Ishikawa (cell line): ENCODE measurements around the gene TSPAN15.

Source experiments
- CEBPB ChIP-seq: IDR thresholded peaks from 2 replicates; pipeline ENCODE4 v1.6.1; 2012
- CREB1 ChIP-seq: IDR thresholded peaks from 2 replicates; pipeline ENCODE4 v1.6.1; 2012; ENCODE audit warnings: low read depth
- EGR1 ChIP-seq: IDR thresholded peaks from 2 replicates; pipeline ENCODE4 v1.6.1; 2012
- EP300 ChIP-seq: IDR thresholded peaks from 2 replicates; pipeline ENCODE4 v1.6.1; 2012; ENCODE audit warnings: borderline replicate concordance
- FOXM1 ChIP-seq: IDR thresholded peaks from 2 replicates; pipeline ENCODE4 v1.6.1; 2012; ENCODE audit warnings: low read depth, borderline replicate concordance
- NFIC ChIP-seq: IDR thresholded peaks from 2 replicates; pipeline ENCODE4 v1.6.1; 2012
- RAD21 ChIP-seq: IDR thresholded peaks from 2 replicates; pipeline ENCODE4 v1.6.1; 2012; ENCODE audit warnings: low read depth
- TAF1 ChIP-seq: IDR thresholded peaks from 2 replicates; pipeline ENCODE4 v1.6.1; 2012; ENCODE audit warnings: low read depth, mild to moderate bottlenecking
- TCF12 ChIP-seq: IDR thresholded peaks from 2 replicates; pipeline ENCODE4 v1.6.1; 2012; ENCODE audit warnings: low read depth
- TEAD4 ChIP-seq: IDR thresholded peaks from 2 replicates; pipeline ENCODE4 v1.6.1; 2012
- YY1 ChIP-seq: IDR thresholded peaks from 2 replicates; pipeline ENCODE4 v1.6.1; 2012; ENCODE audit warnings: low read depth
- ZBTB7A ChIP-seq: IDR thresholded peaks from 2 replicates; pipeline ENCODE4 v1.6.1; 2012; ENCODE audit warnings: low read depth
- TF ChIP-seq, protein P1 (sequence below): IDR thresholded peaks from 2 replicates; pipeline ENCODE4 v1.6.1; 2012
- TF ChIP-seq, protein P2 (sequence below): IDR thresholded peaks from 2 replicates; pipeline ENCODE4 v1.6.1; 2012
- TF ChIP-seq, protein P3 (sequence below): IDR thresholded peaks from 2 replicates; pipeline ENCODE4 v1.6.1; 2012; ENCODE audit warnings: low read depth, mild to moderate bottlenecking

TSPAN15 gene

DNA sequence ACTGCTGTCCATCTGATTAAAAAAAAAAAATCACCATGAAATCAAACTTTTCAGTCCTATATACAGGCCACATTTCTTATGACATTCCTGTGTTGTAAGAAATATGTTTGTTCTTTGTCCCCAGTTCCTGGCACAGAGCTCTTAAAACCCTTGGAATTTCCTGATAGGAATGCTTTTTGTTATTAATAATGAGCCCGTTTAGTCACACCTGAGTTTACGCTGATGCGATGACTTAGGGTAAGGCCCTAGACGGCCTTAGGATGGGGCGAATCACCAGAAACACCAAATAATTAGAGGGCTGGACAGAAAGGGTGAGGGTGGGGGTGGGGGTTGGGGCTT lies 17.5 kb downstream of the TSPAN15 start:
- no peak for TF ChIP-seq TCF12
- 0 out of 2 replicates have a peak, but pooled peaks have one; percentile 25 for TF ChIP-seq TEAD4
- no peak for TF ChIP-seq NFIC
- TF ChIP-seq RAD21 = no peak
- no peak for TF ChIP-seq CEBPB
- TF ChIP-seq TAF1 = no peak
- TF ChIP-seq, protein P1, sequence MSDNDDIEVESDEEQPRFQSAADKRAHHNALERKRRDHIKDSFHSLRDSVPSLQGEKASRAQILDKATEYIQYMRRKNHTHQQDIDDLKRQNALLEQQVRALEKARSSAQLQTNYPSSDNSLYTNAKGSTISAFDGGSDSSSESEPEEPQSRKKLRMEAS = no peak

DNA sequence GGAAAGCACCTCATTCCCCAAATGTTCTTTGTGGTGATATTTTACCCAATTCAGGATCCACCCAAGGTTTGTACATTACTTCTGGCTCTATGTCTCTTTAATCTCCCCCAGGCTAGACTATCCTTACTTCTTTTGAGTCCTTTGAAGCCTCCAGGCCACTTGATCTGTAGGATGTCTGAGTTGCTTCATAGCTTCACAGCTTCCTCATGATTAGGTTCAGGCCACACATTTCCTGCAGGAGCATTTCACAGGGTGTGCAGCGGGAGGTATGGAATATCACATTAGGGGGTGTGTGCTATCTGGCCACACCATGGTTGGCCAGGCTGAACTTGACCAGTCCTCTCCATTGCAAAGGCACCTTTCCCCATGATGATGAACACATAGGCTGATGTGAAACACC lies 18.7 kb downstream of the TSPAN15 start:
- TF ChIP-seq, protein P2, sequence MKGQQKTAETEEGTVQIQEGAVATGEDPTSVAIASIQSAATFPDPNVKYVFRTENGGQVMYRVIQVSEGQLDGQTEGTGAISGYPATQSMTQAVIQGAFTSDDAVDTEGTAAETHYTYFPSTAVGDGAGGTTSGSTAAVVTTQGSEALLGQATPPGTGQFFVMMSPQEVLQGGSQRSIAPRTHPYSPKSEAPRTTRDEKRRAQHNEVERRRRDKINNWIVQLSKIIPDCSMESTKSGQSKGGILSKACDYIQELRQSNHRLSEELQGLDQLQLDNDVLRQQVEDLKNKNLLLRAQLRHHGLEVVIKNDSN = no peak
- TF ChIP-seq TAF1 = no peak
- TF ChIP-seq TEAD4 = no peak
- TF ChIP-seq EP300 = no peak
- TF ChIP-seq NFIC = no peak
- TF ChIP-seq, protein P1 = no peak
- TF ChIP-seq TCF12 = no peak
- TF ChIP-seq FOXM1 = no peak
- no peak for TF ChIP-seq EGR1
- TF ChIP-seq, protein P3, sequence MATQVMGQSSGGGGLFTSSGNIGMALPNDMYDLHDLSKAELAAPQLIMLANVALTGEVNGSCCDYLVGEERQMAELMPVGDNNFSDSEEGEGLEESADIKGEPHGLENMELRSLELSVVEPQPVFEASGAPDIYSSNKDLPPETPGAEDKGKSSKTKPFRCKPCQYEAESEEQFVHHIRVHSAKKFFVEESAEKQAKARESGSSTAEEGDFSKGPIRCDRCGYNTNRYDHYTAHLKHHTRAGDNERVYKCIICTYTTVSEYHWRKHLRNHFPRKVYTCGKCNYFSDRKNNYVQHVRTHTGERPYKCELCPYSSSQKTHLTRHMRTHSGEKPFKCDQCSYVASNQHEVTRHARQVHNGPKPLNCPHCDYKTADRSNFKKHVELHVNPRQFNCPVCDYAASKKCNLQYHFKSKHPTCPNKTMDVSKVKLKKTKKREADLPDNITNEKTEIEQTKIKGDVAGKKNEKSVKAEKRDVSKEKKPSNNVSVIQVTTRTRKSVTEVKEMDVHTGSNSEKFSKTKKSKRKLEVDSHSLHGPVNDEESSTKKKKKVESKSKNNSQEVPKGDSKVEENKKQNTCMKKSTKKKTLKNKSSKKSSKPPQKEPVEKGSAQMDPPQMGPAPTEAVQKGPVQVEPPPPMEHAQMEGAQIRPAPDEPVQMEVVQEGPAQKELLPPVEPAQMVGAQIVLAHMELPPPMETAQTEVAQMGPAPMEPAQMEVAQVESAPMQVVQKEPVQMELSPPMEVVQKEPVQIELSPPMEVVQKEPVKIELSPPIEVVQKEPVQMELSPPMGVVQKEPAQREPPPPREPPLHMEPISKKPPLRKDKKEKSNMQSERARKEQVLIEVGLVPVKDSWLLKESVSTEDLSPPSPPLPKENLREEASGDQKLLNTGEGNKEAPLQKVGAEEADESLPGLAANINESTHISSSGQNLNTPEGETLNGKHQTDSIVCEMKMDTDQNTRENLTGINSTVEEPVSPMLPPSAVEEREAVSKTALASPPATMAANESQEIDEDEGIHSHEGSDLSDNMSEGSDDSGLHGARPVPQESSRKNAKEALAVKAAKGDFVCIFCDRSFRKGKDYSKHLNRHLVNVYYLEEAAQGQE = no peak
- no peak for TF ChIP-seq CREB1
- TF ChIP-seq CEBPB = no peak
- no peak for TF ChIP-seq RAD21
- no peak for TF ChIP-seq ZBTB7A
- TF ChIP-seq YY1 = no peak

DNA sequence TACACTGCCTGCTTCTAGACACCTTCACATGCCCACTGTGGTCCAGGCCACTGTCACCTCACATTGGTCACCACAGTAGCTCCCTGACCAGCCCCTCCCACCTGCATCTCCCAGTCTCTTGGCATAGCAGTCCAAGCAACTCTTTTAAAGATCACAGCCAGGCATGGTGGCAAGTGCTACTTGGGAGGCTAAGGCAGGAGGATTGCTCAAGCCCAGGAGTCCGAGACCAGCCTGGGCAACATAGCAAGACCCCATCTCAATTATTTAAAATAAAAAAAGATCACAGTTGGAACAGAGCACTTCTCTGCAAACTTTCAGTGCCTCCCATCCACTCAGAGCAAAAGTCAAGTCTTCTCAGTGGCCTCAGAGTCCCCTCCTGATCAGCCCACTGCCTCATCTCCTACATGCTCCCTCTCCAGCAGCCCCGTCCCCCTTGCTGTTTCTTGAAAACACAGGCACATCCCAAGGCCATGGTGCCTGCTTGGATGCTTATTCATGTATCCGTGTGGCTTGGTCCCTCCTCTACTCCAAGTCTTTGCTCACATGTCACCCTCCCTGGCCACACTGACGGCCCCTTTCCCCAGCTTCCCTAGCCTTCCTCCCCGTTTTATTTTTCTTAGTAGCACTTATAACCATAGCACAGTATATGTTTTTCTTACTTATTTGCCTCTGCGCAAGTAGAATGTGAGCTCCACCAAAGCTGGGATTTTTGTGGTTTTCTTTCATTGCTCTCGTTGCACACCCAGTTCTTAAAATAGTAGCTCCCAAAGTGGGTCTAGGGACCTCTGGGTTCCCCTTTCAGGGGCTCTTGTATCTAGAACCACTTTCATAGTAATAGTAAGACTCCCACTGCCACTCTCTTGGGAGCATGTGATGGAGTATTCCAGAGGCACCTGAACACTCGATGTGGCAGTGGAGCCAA lies 19.5 kb downstream of the TSPAN15 start:
- no peak for TF ChIP-seq YY1
- TF ChIP-seq EP300 = no peak
- no peak for TF ChIP-seq TEAD4
- TF ChIP-seq TAF1 = no peak
- TF ChIP-seq RAD21 = no peak
- TF ChIP-seq, protein P3 = no peak
- TF ChIP-seq NFIC = no peak
- TF ChIP-seq CREB1 = no peak
- no peak for TF ChIP-seq CEBPB
- TF ChIP-seq TCF12 = no peak
- TF ChIP-seq, protein P2 = no peak
- TF ChIP-seq, protein P1 = no peak
- no peak for TF ChIP-seq EGR1
- TF ChIP-seq ZBTB7A = no peak

DNA sequence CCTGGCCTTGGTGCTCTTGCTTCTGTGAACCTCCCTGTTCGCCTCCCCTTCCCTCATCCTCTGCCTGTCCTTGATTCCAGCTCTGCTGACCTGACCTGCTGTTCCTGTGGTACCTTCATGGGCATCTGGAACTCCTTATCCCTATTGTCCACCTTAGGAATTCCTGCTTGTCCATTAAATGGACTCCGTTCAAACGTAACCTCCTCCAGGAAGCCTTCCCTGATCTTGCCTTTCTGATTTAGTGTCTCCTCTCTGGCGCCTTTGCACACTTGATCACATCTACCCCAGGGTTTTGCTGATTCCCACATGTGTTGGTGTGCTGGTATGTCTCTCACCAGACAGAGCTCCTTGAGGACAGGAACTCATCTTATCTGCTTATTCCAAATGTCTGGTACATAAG lies 20.9 kb downstream of the TSPAN15 start:
- TF ChIP-seq, protein P1 = no peak
- TF ChIP-seq ZBTB7A (no peak), EGR1 (no peak), CEBPB (no peak), TAF1 (no peak), CREB1 (no peak), NFIC (no peak), TEAD4 (no peak), FOXM1 (no peak), TCF12 (no peak), EP300 (no peak), YY1 (no peak), RAD21 (no peak)
- TF ChIP-seq, protein P2 = no peak
- TF ChIP-seq, protein P3 = no peak
